A549 (cell line): ENCODE data around the gene ERFL. TPM values are rescaled to one million over a fixed set of nuclear protein-coding genes. Genes with fewer than 3 reads are reported as not detected.

ENCODE experiments used
- ATAC-seq, 2 experiments: fragments of 200-7000 bp in 1 of 2; fragments of >200 bp in 1 of 2; cut with Nextera tagmentation in 1 of 2; cut with Tn5 transposase in 1 of 2; 3 replicates each; pipeline versions ENCODE4 v1.8.0 to v1.9.1; 2018 to 2020; ENCODE audit warnings: mild to moderate bottlenecking in 1 of 2, moderate library complexity in 1 of 2
- CTCF ChIA-PET: fragments of 300-600 bp; sonication (Branson Sonifier 250); formaldehyde crosslinking; extraction: SDS; loops from one replicate; lab custom pipeline; 2021; ENCODE audit warnings: antibody characterized with exemption, inconsistent platforms; lab: Yijun Ruan, JAX
- POLR2A ChIA-PET: fragments of 350-600 bp; formaldehyde crosslinking; extraction: SDS; loops from one replicate; lab custom pipeline; 2021; ENCODE audit warnings: antibody characterized with exemption, inconsistent platforms; lab: Yijun Ruan, JAX
- DNase-seq, 2 experiments: peaks; one replicate each; pipeline versions ENCODE4 v3.0.0 to v3.0.0-alpha.2; 2011 to 2016; ENCODE audit warnings: low read depth in 1 of 2, low spot score in 1 of 2
- FAIRE-seq: peaks from 2 replicates; lab custom pipeline; 2011; peaks lifted over from hg19 to GRCh38; lab: Jason Lieb, UNC
- H3K27ac ChIP-seq, 2 experiments: fragments of >200 bp; sonication (Bioruptor Twin); formaldehyde crosslinking; 3 replicates each; pipeline ENCODE4 v1.5.1; 2016 to 2017
- H3K4me1 ChIP-seq: fragments of >200 bp; sonication (Bioruptor Twin); formaldehyde crosslinking; 3 replicates; pipeline ENCODE4 v1.6.1; 2016
- H3K4me2 ChIP-seq: fragments of >200 bp; sonication (Bioruptor Twin); formaldehyde crosslinking; 3 replicates; pipeline ENCODE4 v1.6.1; 2016
- H3K4me3 ChIP-seq: fragments of >200 bp; sonication (Bioruptor Twin); formaldehyde crosslinking; 3 replicates; pipeline ENCODE4 v1.5.1; 2016
- H3K9me3 ChIP-seq: fragments of >200 bp; sonication (Bioruptor Twin); formaldehyde crosslinking; 3 replicates; pipeline ENCODE4 v1.6.1; 2016
- BHLHE40 ChIP-seq: IDR thresholded peaks from 2 replicates; pipeline ENCODE4 v1.6.1; 2012; ENCODE audit warnings: low read depth, low read length, inconsistent platforms
- CEBPB ChIP-seq, 2 experiments: fragments of >200 bp in 1 of 2; sonication (Bioruptor Twin) in 1 of 2; formaldehyde crosslinking in 1 of 2; IDR thresholded peaks; 2 replicates each; pipeline ENCODE4 v1.6.1; 2012 to 2016
- CHD2 ChIP-seq: fragments of 150-350 bp; IDR thresholded peaks from 2 replicates; pipeline ENCODE4 v1.6.1; 2014; ENCODE audit warnings: low read length; ENCODE audit not compliant: partially characterized antibody
- EHMT2 ChIP-seq: fragments of 200-600 bp; sonication (generic); IDR thresholded peaks from 2 replicates; pipeline ENCODE4 v1.6.1; 2016; ENCODE audit warnings: antibody characterized with exemption, low read depth, mild to moderate bottlenecking, moderate library complexity
- EP300 ChIP-seq, 2 experiments: fragments of >200 bp; sonication (Bioruptor Twin); formaldehyde crosslinking; IDR thresholded peaks; 2 replicates in 1 of 2; 3 replicates in 1 of 2; pipeline ENCODE4 v1.6.1; 2016 to 2017
- FOSL2 ChIP-seq, 2 experiments: fragments of 450-650 bp in 1 of 2; fragments of >200 bp in 1 of 2; sonication (Bioruptor Twin) in 1 of 2; formaldehyde crosslinking; IDR thresholded peaks; 2 replicates each; pipeline versions ENCODE4 v1.5.0 to v1.6.1; 2016 to 2020; ENCODE audit warnings: mild to moderate bottlenecking in 1 of 2, moderate library complexity in 1 of 2
- FOXS1 ChIP-seq: fragments of 250-450 bp; sonication (Bioruptor Pico); IDR thresholded peaks from 2 replicates; pipeline ENCODE4 v1.5.0; 2020; ENCODE audit warnings: mild to moderate bottlenecking, moderate library complexity
- HEYL ChIP-seq: fragments of 250-450 bp; sonication (Bioruptor Pico); IDR thresholded peaks from 2 replicates; pipeline ENCODE4 v1.8.0; 2021; ENCODE audit warnings: mild to moderate bottlenecking, moderate library complexity
- HOXB13 ChIP-seq: fragments of 250-450 bp; sonication (Bioruptor Pico); IDR thresholded peaks from 2 replicates; pipeline ENCODE4 v1.5.0; 2020; ENCODE audit warnings: low read depth, mild to moderate bottlenecking, moderate library complexity
- MAFK ChIP-seq: fragments of 450-650 bp; IDR thresholded peaks from 2 replicates; pipeline ENCODE4 v1.6.1; 2014; ENCODE audit not compliant: partially characterized antibody
- MAZ ChIP-seq: fragments of 150-350 bp; IDR thresholded peaks from 2 replicates; pipeline ENCODE4 v1.6.1; 2014; ENCODE audit warnings: antibody characterized with exemption, low read depth, low read length, borderline replicate concordance
- MYC ChIP-seq: IDR thresholded peaks from 2 replicates; pipeline ENCODE4 v1.6.1; 2012; ENCODE audit warnings: mild to moderate bottlenecking, inconsistent platforms, low read length, improper control_type of control experiment, borderline replicate concordance
- NFE2L2 ChIP-seq: fragments of 150-350 bp; conservative IDR thresholded peaks from 2 replicates; pipeline ENCODE4 v1.6.1; 2014; ENCODE audit warnings: low read length
- PHF8 ChIP-seq: fragments of 200-600 bp; sonication (generic); IDR thresholded peaks from 2 replicates; pipeline ENCODE4 v1.6.1; 2016; ENCODE audit warnings: low read depth, mild to moderate bottlenecking, antibody characterized with exemption, moderate library complexity, borderline replicate concordance
- RCOR1 ChIP-seq: fragments of 150-350 bp; IDR thresholded peaks from 2 replicates; pipeline ENCODE4 v1.6.1; 2014; ENCODE audit warnings: antibody characterized with exemption, low read length, low read depth
- SREBF2 ChIP-seq: fragments of 450-650 bp; IDR thresholded peaks from 2 replicates; pipeline ENCODE4 v1.6.1; 2014; ENCODE audit warnings: mild to moderate bottlenecking, moderate library complexity
- ZNF302 ChIP-seq: fragments of 250-450 bp; sonication (Bioruptor Pico); IDR thresholded peaks from 2 replicates; pipeline ENCODE4 v1.9.0; 2021; ENCODE audit warnings: inconsistent platforms, mild to moderate bottlenecking, moderate library complexity
- ZSCAN20 ChIP-seq: fragments of 250-450 bp; sonication (Bioruptor Pico); IDR thresholded peaks from 2 replicates; pipeline ENCODE4 v1.8.0; 2022; ENCODE audit warnings: mild to moderate bottlenecking, moderate library complexity
- WGBS: methylation state at CpG from one replicate; pipeline ENCODE4 v1.1.6; 2017; ENCODE audit errors: missing lambda C conversion rate; 5-methylcytosine and 5-hydroxymethylcytosine counted together
- polyA plus RNA-seq, 4 experiments: library from polyadenylated mRNA; depleted of rRNA in 3 of 4; stranded (reverse); fragments of >200 nt; fragmentation: RNase III in 1 of 4; extraction: RNeasy Plus Mini Kit Qiagen cat#74134 plus additional on column Dnase treatment in 1 of 4; gene quantifications; 2 replicates in 3 of 4; 3 replicates in 1 of 4; pipeline ENCODE4 v1.2.3, GENCODE V29; 2011 to 2017
- TF ChIP-seq, protein P1 (sequence below): fragments of 250-450 bp; sonication (Bioruptor Pico); IDR thresholded peaks from 2 replicates; pipeline ENCODE4 v1.5.0; 2020; ENCODE audit warnings: low read depth, mild to moderate bottlenecking, moderate library complexity
- TF ChIP-seq, protein P2 (sequence below): fragments of >200 bp; sonication (Bioruptor Twin); formaldehyde crosslinking; IDR thresholded peaks from 3 replicates; pipeline ENCODE4 v1.6.1; 2016
- TF ChIP-seq, protein P3 (sequence below): fragments of >200 bp; sonication (Bioruptor Twin); formaldehyde crosslinking; IDR thresholded peaks from 3 replicates; pipeline ENCODE4 v1.5.1; 2016
- TF ChIP-seq, protein P4 (sequence below): IDR thresholded peaks from 2 replicates; pipeline ENCODE4 v1.6.1; 2012; ENCODE audit warnings: low read depth, borderline replicate concordance
- TF ChIP-seq, protein P5 (sequence below): fragments of 450-650 bp; IDR thresholded peaks from 2 replicates; pipeline ENCODE4 v1.6.1; 2014; ENCODE audit warnings: antibody characterized with exemption
- TF ChIP-seq, protein P6 (sequence below): fragments of >200 bp; sonication (Bioruptor Twin); formaldehyde crosslinking; IDR thresholded peaks from 2 replicates; pipeline ENCODE4 v1.6.1; 2016

The ERFL gene
- polyA plus RNA-seq, 2 of the 4 experiments (the other 2 are of a cell fraction): 0.15 to 0.19 TPM

DNA sequence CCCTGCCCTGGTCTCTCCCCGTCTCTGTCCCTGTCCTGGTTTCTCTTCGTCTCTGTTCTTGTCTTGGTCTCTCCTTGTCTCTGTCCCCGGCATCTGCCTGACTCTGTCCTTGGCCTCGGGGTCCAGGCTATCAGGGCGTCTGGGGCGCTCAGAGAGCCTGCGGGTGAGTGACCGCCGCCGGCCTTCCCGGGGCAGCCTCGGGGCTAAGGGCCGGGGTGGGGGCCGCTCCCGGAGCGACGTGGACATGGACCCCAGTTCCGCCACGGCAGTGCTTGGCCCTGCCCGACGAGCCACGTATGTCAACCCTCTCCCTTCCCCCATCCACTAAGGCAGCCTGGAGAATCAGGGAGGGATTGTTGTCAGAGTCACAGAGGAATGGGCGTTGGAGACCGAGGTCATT, 30.4 kb downstream of the ERFL start:
- ChIA-PET POLR2A (interaction anchor here (0.6 kb wide), 1 partner anchor 38 kb away, joined by 3 read pairs; the partner anchor contains the start of gene RPS19), CTCF (interaction anchor here (1.0 to 2.9 kb wide), 4 partner anchors 24 to 60 kb away, joined by 3 to 9 read pairs (median 6); no protein-coding TSS in a partner anchor)
- H3K4me1 ChIP-seq: peaks cover 14% of the 10 kb centered on the region; the same call in 2 of the 3 replicates
- FAIRE-seq (no peak), DNase-seq (no peak), ATAC-seq (no peak)
- no peaks in the 10 kb centered on the region for H3K9me3 ChIP-seq
- TF ChIP-seq FOSL2 (IDR thresholded peaks at IDR 0.05) (no peak), FOSL2 (CRISPR knock-in tag; IDR thresholded peaks at IDR 0.05) (no peak), EP300 (IDR thresholded peaks at IDR 0.05) (no peak), MYC (no peak), EHMT2 (no peak), PHF8 (no peak), NFE2L2 (no peak), MAZ (no peak), CHD2 (no peak), RCOR1 (no peak), HOXB13 (no peak), BHLHE40 (no peak), HEYL (CRISPR knock-in tag) (no peak), ZNF302 (CRISPR knock-in tag) (no peak)
- TF ChIP-seq, protein P1, sequence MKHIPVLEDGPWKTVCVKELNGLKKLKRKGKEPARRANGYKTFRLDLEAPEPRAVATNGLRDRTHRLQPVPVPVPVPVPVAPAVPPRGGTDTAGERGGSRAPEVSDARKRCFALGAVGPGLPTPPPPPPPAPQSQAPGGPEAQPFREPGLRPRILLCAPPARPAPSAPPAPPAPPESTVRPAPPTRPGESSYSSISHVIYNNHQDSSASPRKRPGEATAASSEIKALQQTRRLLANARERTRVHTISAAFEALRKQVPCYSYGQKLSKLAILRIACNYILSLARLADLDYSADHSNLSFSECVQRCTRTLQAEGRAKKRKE (CRISPR knock-in tag): no peak
- TF ChIP-seq, protein P2, sequence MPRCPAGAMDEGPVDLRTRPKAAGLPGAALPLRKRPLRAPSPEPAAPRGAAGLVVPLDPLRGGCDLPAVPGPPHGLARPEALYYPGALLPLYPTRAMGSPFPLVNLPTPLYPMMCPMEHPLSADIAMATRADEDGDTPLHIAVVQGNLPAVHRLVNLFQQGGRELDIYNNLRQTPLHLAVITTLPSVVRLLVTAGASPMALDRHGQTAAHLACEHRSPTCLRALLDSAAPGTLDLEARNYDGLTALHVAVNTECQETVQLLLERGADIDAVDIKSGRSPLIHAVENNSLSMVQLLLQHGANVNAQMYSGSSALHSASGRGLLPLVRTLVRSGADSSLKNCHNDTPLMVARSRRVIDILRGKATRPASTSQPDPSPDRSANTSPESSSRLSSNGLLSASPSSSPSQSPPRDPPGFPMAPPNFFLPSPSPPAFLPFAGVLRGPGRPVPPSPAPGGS: no peak
- H3K4me2 ChIP-seq: no peak overlapping the region
- WGBS: 91% methylated on average over 24 of the region's 24 CpGs
- H3K4me3 ChIP-seq: no peak overlapping the region
- no peak overlapping the region for H3K27ac ChIP-seq

DNA sequence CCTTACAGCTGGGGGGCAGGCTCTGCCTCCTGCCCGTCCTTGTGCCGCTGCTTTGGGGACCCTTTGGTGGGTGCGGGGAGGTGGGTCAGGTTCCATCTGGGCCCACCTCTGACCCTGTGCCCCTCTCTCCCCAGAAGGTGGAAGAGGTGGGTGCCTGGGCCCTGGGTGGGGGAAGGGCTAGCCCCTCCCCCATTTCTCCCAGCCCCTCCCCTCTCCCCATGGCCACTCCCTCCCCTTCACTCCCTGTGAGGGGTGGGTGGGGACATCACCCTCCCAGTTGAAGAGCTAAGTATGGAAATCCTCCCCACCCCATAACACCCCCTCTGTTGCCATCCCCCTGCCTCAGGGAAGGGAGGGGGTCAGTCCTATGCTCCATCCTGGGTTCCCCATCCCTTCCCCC, 31.1 kb downstream of the ERFL start:
- TF ChIP-seq HOXB13 (no peak), MYC (no peak), ZSCAN20 (CRISPR knock-in tag) (no peak), SREBF2 (no peak), MAFK (no peak), FOXS1 (CRISPR knock-in tag) (no peak), CEBPB (IDR thresholded peaks at IDR 0.05) (no peak)
- TF ChIP-seq, protein P3, sequence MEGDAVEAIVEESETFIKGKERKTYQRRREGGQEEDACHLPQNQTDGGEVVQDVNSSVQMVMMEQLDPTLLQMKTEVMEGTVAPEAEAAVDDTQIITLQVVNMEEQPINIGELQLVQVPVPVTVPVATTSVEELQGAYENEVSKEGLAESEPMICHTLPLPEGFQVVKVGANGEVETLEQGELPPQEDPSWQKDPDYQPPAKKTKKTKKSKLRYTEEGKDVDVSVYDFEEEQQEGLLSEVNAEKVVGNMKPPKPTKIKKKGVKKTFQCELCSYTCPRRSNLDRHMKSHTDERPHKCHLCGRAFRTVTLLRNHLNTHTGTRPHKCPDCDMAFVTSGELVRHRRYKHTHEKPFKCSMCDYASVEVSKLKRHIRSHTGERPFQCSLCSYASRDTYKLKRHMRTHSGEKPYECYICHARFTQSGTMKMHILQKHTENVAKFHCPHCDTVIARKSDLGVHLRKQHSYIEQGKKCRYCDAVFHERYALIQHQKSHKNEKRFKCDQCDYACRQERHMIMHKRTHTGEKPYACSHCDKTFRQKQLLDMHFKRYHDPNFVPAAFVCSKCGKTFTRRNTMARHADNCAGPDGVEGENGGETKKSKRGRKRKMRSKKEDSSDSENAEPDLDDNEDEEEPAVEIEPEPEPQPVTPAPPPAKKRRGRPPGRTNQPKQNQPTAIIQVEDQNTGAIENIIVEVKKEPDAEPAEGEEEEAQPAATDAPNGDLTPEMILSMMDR: no peak
- TF ChIP-seq, protein P4, sequence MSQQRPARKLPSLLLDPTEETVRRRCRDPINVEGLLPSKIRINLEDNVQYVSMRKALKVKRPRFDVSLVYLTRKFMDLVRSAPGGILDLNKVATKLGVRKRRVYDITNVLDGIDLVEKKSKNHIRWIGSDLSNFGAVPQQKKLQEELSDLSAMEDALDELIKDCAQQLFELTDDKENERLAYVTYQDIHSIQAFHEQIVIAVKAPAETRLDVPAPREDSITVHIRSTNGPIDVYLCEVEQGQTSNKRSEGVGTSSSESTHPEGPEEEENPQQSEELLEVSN: no peak
- TF ChIP-seq, protein P5, sequence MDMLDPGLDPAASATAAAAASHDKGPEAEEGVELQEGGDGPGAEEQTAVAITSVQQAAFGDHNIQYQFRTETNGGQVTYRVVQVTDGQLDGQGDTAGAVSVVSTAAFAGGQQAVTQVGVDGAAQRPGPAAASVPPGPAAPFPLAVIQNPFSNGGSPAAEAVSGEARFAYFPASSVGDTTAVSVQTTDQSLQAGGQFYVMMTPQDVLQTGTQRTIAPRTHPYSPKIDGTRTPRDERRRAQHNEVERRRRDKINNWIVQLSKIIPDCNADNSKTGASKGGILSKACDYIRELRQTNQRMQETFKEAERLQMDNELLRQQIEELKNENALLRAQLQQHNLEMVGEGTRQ: no peak
- TF ChIP-seq, protein P6, sequence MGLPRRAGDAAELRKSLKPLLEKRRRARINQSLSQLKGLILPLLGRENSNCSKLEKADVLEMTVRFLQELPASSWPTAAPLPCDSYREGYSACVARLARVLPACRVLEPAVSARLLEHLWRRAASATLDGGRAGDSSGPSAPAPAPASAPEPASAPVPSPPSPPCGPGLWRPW: no peak
- TF ChIP-seq, all 56 proteins: peak for 0
- ATAC-seq: no peak
- no peak for FAIRE-seq
- CTCF ChIA-PET: interaction anchor here (1.0 to 2.9 kb wide), 3 partner anchors 14 to 61 kb away, joined by 3 to 9 read pairs (median 7); no protein-coding TSS in a partner anchor
- Histone ChIP-seq H3K4me3 (no peak overlapping the region), H3K27ac (0 out of 6 replicates have a peak overlapping the region, but pooled peaks of 1 of the 2 experiments have one; percentile 20), H3K9me3 (no peaks in the 10 kb centered on the region), H3K4me1 (peaks cover 14% of the 10 kb centered on the region; the same call in 2 of the 3 replicates), H3K4me2 (no peak overlapping the region)
- no peak for DNase-seq
- POLR2A ChIA-PET: no interaction called here
- 87% methylated on average over 3 of the region's 3 CpGs for WGBS
